Activated CD4-positive, alpha-beta memory T cell treated with anti-CD3 and anti-CD28 coated beads for 36 hours (primary cell): Measurements from ENCODE around the gene SCARB1. TPM values are rescaled to one million over a fixed set of nuclear protein-coding genes. Genes with fewer than 3 reads are reported as not detected.

ENCODE experiments used
- CTCF ChIA-PET: fragments of 350-600 bp; sonication (Branson Sonifier 250); formaldehyde crosslinking; loops from one replicate; lab custom pipeline; 2021; ENCODE audit warnings: antibody characterized with exemption, inconsistent platforms; lab: Charles Lee
- POLR2A ChIA-PET: fragments of 350-600 bp; sonication (Branson Sonifier 250); formaldehyde crosslinking; loops from one replicate; lab custom pipeline; 2021; ENCODE audit warnings: antibody characterized with exemption; lab: Charles Lee
- DNase-seq: peaks from one replicate; pipeline ENCODE4 v3.0.0-alpha.2; 2020
- H3K27ac Mint-ChIP-seq: one replicate; pipeline ENCODE4 v1.8.0; 2021; ENCODE audit warnings: mixed read lengths
- H3K27me3 Mint-ChIP-seq: one replicate; pipeline ENCODE4 v1.8.0; 2021; ENCODE audit warnings: mixed read lengths
- H3K36me3 Mint-ChIP-seq: one replicate; pipeline ENCODE4 v1.8.0; 2021; ENCODE audit warnings: mixed read lengths
- H3K4me1 Mint-ChIP-seq: one replicate; pipeline ENCODE4 v1.8.0; 2021; ENCODE audit warnings: low read depth, mixed read lengths
- H3K4me3 Mint-ChIP-seq: one replicate; pipeline ENCODE4 v1.8.0; 2021; ENCODE audit warnings: mild to moderate bottlenecking, mixed read lengths
- H3K9me3 Mint-ChIP-seq: one replicate; pipeline ENCODE4 v1.8.0; 2021; ENCODE audit warnings: mixed read lengths
- intact Hi-C: fragments of 100-400 bp; cut with micrococcal nuclease; formaldehyde crosslinking; loops from one replicate; pipeline ENCODE4 v1.15.1; 2023
- total RNA-seq, 2 experiments: library from RNA; stranded (reverse); gene quantifications; one replicate each; pipeline ENCODE4 v1.2.3, GENCODE V29; 2021

SCARB1 gene
- total RNA-seq, 2 experiments from 2014 or later = 11.4 to 12.8 TPM

- Mint-ChIP-seq H3K4me1 (no peaks in the 10 kb centered on the region), H3K27me3 (peaks cover 4% of the 10 kb centered on the region), H3K4me3 (no peak overlapping the region), H3K36me3 (no peaks in the 10 kb centered on the region), H3K9me3 (no peaks in the 10 kb centered on the region), H3K27ac (no peak overlapping the region)
- intact Hi-C loops = no loop called here
- no peak for DNase-seq
- ChIA-PET POLR2A (no interaction called here), CTCF (no interaction called here)
Observed at GRCh38 chr12:124727264-124727800, 136.3 kb downstream of the SCARB1 start.

Other genes starting within 250 kb of the SCARB1 start
- gene UBC, start 50.8 kb upstream of the SCARB1 start, total RNA-seq = 100 to 1,000 TPM; 940 to 950 TPM
- 10 to 100 TPM; 23.6 to 25.3 TPM for gene DHX37, start 125.3 kb upstream of the SCARB1 start, total RNA-seq
- gene BRI3BP, start 129.8 kb upstream of the SCARB1 start, total RNA-seq = 10 to 100 TPM; 24.1 to 24.9 TPM
- gene AACS, start 201.6 kb upstream of the SCARB1 start, total RNA-seq = 10 to 100 TPM; 17.3 to 17.6 TPM